GM12878 (cell line): ENCODE results near the gene RCBTB2. TPM values are rescaled to one million over a fixed set of nuclear protein-coding genes. Genes with fewer than 3 reads are reported as not detected.

Experiments used
- ATAC-seq: fragments of 200-7000 bp; cut with Tn5 transposase; 3 replicates; pipeline ENCODE4 v1.9.1; 2020; ENCODE audit warnings: mild to moderate bottlenecking, moderate library complexity
- BruUV-seq: library from RNA; stranded (reverse); fragments of 400-500 nt; replicated peaks from 2 replicates; lab custom pipeline; 2021; lab: Mats Ljungman, UMichigan
- CTCF ChIA-PET: fragments of 300-600 bp; sonication (Branson Sonifier 250); formaldehyde crosslinking; extraction: SDS; loops from one replicate; lab custom pipeline; 2021; ENCODE audit warnings: inconsistent platforms; lab: Yijun Ruan, JAX
- POLR2A ChIA-PET: fragments of 350-600 bp; formaldehyde crosslinking; extraction: SDS; loops from one replicate; lab custom pipeline; 2021; ENCODE audit warnings: inconsistent platforms; lab: Charles Lee
- RAD21 ChIA-PET: fragments of 300-600 bp; sonication (Branson Sonifier 250); formaldehyde crosslinking; loops from one replicate; lab custom pipeline; 2023; ENCODE audit warnings: antibody characterized with exemption; ENCODE audit not compliant: unreplicated experiment; lab: Charles Lee
- SMC1A ChIA-PET: fragments of 300-600 bp; sonication (Branson Sonifier 250); formaldehyde crosslinking; loops from one replicate; lab custom pipeline; 2023; ENCODE audit not compliant: unreplicated experiment, uncharacterized antibody; lab: Charles Lee
- DNase-seq: peaks from one replicate; pipeline ENCODE4 v3.0.0-alpha.2; 2011; ENCODE audit warnings: low read depth, low spot score
- FAIRE-seq: peaks from 3 replicates; lab custom pipeline; 2011; peaks lifted over from hg19 to GRCh38; lab: Jason Lieb, UNC
- H2AFZ ChIP-seq: 2 replicates; pipeline ENCODE4 v1.6.0; 2011; ENCODE audit warnings: low read depth, low read length, control low read depth; ENCODE audit not compliant: control insufficient read depth
- H3K27ac ChIP-seq: 2 replicates; pipeline ENCODE4 v1.5.1; 2011; ENCODE audit warnings: control low read depth; ENCODE audit not compliant: control insufficient read depth, insufficient read depth
- H3K27me3 ChIP-seq, 2 experiments: replicated peaks in 1 of 2; 2 replicates each; pipeline versions ENCODE4 v1.6.0 to v1.6.1; 2011; ENCODE audit warnings: low read length in 1 of 2; ENCODE audit not compliant: control insufficient read depth in 2 of 2, insufficient read depth in 2 of 2
- H3K36me3 ChIP-seq, 2 experiments: 2 replicates each; pipeline ENCODE4 v1.5.1; 2011; ENCODE audit warnings: low read length in 1 of 2; ENCODE audit not compliant: control insufficient read depth in 2 of 2, insufficient read depth in 2 of 2
- H3K4me1 ChIP-seq: 2 replicates; pipeline ENCODE4 v1.6.1; 2011; ENCODE audit warnings: mild to moderate bottlenecking, low read length, moderate library complexity, mixed read lengths; ENCODE audit not compliant: control insufficient read depth, insufficient read depth
- H3K4me2 ChIP-seq: 2 replicates; pipeline ENCODE4 v1.6.0; 2011; ENCODE audit warnings: control low read depth; ENCODE audit not compliant: control insufficient read depth, insufficient read depth
- H3K4me3 ChIP-seq: fragments of 200-600 bp; sonication (generic); 2 replicates; pipeline ENCODE4 v1.5.1; 2016
- H3K79me2 ChIP-seq: 2 replicates; pipeline ENCODE4 v1.6.0; 2011; ENCODE audit warnings: low read length; ENCODE audit not compliant: control insufficient read depth, insufficient read depth
- H3K9ac ChIP-seq: 2 replicates; pipeline ENCODE4 v1.8.0; 2011; ENCODE audit warnings: low read length, control low read depth, mixed read lengths; ENCODE audit not compliant: control insufficient read depth, insufficient read depth
- H3K9me3 ChIP-seq: replicated peaks from 3 replicates; pipeline ENCODE4 v1.5.1; 2011; ENCODE audit warnings: mild to moderate bottlenecking, low read length; ENCODE audit not compliant: control insufficient read depth, insufficient read depth
- H4K20me1 ChIP-seq: 2 replicates; pipeline ENCODE4 v1.6.0; 2011; ENCODE audit not compliant: control insufficient read depth, insufficient read depth
- CREB1 ChIP-seq: IDR thresholded peaks from 2 replicates; pipeline ENCODE4 v1.6.1; 2012; ENCODE audit warnings: low read depth, mild to moderate bottlenecking, inconsistent platforms
- FOXK2 ChIP-seq: fragments of 450-650 bp; IDR thresholded peaks from 2 replicates; pipeline ENCODE4 v1.6.1; 2017; ENCODE audit warnings: mild to moderate bottlenecking, moderate library complexity
- POLR2AphosphoS5 ChIP-seq: IDR thresholded peaks from 2 replicates; pipeline ENCODE4 v1.6.1; 2011; ENCODE audit warnings: mild to moderate bottlenecking, low read length, inconsistent platforms
- POU2F2 ChIP-seq: IDR thresholded peaks from 3 replicates; pipeline ENCODE4 v1.6.1; 2011; ENCODE audit warnings: low read depth, mild to moderate bottlenecking, low read length, borderline replicate concordance
- RFX5 ChIP-seq: IDR thresholded peaks from 2 replicates; pipeline ENCODE4 v1.6.1; 2011; ENCODE audit warnings: low read depth, low read length, improper control_type of control experiment
- TBL1XR1 ChIP-seq: IDR thresholded peaks from 2 replicates; pipeline ENCODE4 v1.6.1; 2012; ENCODE audit warnings: low read depth, low read length, improper control_type of control experiment
- ZBED1 ChIP-seq: IDR thresholded peaks from 2 replicates; pipeline ENCODE4 v1.6.1; 2016; ENCODE audit warnings: borderline replicate concordance
- WGBS: methylation state at CpG from one replicate; pipeline ENCODE4 v1.1.6; 2016; ENCODE audit warnings: low lambda C conversion rate; ENCODE audit not compliant: insufficient replicate concordance, insufficient coverage; ENCODE audit errors: missing lambda C conversion rate; 5-methylcytosine and 5-hydroxymethylcytosine counted together
- in situ Hi-C: fragments of 300-500 bp; cut with MboI; formaldehyde crosslinking; loops from 9 replicates; pipeline ENCODE4 v1.14.3; 2018; ENCODE audit warnings: mixed read lengths
- intact Hi-C: fragments of 100-400 bp; cut with micrococcal nuclease; formaldehyde crosslinking; loops from one replicate; pipeline ENCODE4 v1.14.2; 2022; ENCODE audit not compliant: unreplicated experiment
- polyA plus RNA-seq, 11 experiments: library from polyadenylated mRNA; depleted of rRNA in 4 of 11; unstranded in 6 of 11; stranded (reverse) in 5 of 11; fragments of >200 nt; fragmentation: Nextera tagmentation in 4 of 11; fragmentation: Illumina TruSeq in 1 of 11; extraction: Ambion mirVana in 4 of 11; extraction: Trizol in 1 of 11; gene quantifications; 1 replicate in 1 of 11; 2 replicates in 10 of 11; pipeline versions ENCODE4 v1.2.1 to v1.2.3, GENCODE V29; 2011 to 2016; ENCODE audit warnings: inconsistent platforms in 2 of 11, missing spikeins in 2 of 11, low read depth in 1 of 11
- total RNA-seq, 4 experiments: library from RNA; depleted of rRNA in 3 of 4; stranded (reverse); fragments of >200 nt in 3 of 4; fragmentation: Illumina TruSeq in 1 of 4; extraction: Trizol in 1 of 4; gene quantifications; 2 replicates each; pipeline versions ENCODE4 v1.2.1 to v1.2.3, GENCODE V29; 2013 to 2021
- TF ChIP-seq, protein P1 (sequence below): fragments of 450-650 bp; IDR thresholded peaks from 2 replicates; pipeline ENCODE4 v1.6.1; 2017; ENCODE audit warnings: antibody characterized with exemption, mild to moderate bottlenecking, moderate library complexity
- TF ChIP-seq, protein P2 (sequence below): fragments of 150-350 bp; IDR thresholded peaks from 2 replicates; pipeline ENCODE4 v1.6.1; 2016; ENCODE audit warnings: low read depth, low read length

Gene RCBTB2
- total and polyA plus RNA-seq, 10 of the 15 experiments (the other 5 are each of a cell fraction or from before 2014, with no cell fraction given): 5.0 to 16.0 (median 8.5) TPM

DNA sequence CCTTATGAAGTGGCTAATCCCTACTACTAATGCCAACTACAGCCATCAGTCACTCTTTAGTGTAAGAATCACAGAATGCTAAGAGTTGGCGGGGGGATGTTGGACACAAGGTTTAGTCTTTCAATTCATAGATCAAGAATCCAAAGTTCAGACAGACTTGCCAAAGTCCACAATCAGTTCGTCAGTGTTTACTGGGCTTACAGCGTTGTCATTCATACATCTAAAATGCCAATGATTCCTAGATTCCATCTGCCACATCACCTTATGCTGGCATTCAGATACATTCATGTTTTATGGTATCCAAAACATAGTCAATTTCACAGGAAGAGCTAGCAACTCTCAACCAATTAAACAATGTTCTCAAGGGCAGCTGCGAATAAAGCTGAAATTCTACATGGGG is 18.1 kb downstream of the RCBTB2 start:
- DNase-seq (no peak), FAIRE-seq (peak; percentile 27), ATAC-seq (no peak)
- no peaks in the 10 kb centered on the region for H4K20me1 ChIP-seq
- ChIA-PET POLR2A (interaction anchor here (1.0 kb wide), 1 partner anchor 17 kb away, joined by 3 read pairs; no protein-coding TSS in a partner anchor), CTCF (no interaction called here), SMC1A (interaction anchor here (1.6 kb wide), 1 partner anchor 14 kb away, joined by 3 read pairs; no protein-coding TSS in a partner anchor), RAD21 (no interaction called here)
- H3K4me2 ChIP-seq: no peak overlapping the region
- intact Hi-C loops: no loop called here
- H3K79me2 ChIP-seq: no peaks in the 10 kb centered on the region
- BruUV-seq: no TSS peak
- H2AFZ ChIP-seq: no peak overlapping the region
- H3K9me3 ChIP-seq: no peaks in the 10 kb centered on the region
- H3K4me1 ChIP-seq: no peaks in the 10 kb centered on the region
- 100% methylated on average over 4 of the region's 4 CpGs for WGBS
- no peak overlapping the region for H3K9ac ChIP-seq
- TF ChIP-seq POLR2AphosphoS5 (no peak), POU2F2 (no peak), TBL1XR1 (no peak), ZBED1 (no peak), FOXK2 (no peak), RFX5 (no peak), CREB1 (no peak)
- TF ChIP-seq, protein P1, sequence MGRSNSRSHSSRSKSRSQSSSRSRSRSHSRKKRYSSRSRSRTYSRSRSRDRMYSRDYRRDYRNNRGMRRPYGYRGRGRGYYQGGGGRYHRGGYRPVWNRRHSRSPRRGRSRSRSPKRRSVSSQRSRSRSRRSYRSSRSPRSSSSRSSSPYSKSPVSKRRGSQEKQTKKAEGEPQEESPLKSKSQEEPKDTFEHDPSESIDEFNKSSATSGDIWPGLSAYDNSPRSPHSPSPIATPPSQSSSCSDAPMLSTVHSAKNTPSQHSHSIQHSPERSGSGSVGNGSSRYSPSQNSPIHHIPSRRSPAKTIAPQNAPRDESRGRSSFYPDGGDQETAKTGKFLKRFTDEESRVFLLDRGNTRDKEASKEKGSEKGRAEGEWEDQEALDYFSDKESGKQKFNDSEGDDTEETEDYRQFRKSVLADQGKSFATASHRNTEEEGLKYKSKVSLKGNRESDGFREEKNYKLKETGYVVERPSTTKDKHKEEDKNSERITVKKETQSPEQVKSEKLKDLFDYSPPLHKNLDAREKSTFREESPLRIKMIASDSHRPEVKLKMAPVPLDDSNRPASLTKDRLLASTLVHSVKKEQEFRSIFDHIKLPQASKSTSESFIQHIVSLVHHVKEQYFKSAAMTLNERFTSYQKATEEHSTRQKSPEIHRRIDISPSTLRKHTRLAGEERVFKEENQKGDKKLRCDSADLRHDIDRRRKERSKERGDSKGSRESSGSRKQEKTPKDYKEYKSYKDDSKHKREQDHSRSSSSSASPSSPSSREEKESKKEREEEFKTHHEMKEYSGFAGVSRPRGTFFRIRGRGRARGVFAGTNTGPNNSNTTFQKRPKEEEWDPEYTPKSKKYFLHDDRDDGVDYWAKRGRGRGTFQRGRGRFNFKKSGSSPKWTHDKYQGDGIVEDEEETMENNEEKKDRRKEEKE: no peak
- TF ChIP-seq, protein P2, sequence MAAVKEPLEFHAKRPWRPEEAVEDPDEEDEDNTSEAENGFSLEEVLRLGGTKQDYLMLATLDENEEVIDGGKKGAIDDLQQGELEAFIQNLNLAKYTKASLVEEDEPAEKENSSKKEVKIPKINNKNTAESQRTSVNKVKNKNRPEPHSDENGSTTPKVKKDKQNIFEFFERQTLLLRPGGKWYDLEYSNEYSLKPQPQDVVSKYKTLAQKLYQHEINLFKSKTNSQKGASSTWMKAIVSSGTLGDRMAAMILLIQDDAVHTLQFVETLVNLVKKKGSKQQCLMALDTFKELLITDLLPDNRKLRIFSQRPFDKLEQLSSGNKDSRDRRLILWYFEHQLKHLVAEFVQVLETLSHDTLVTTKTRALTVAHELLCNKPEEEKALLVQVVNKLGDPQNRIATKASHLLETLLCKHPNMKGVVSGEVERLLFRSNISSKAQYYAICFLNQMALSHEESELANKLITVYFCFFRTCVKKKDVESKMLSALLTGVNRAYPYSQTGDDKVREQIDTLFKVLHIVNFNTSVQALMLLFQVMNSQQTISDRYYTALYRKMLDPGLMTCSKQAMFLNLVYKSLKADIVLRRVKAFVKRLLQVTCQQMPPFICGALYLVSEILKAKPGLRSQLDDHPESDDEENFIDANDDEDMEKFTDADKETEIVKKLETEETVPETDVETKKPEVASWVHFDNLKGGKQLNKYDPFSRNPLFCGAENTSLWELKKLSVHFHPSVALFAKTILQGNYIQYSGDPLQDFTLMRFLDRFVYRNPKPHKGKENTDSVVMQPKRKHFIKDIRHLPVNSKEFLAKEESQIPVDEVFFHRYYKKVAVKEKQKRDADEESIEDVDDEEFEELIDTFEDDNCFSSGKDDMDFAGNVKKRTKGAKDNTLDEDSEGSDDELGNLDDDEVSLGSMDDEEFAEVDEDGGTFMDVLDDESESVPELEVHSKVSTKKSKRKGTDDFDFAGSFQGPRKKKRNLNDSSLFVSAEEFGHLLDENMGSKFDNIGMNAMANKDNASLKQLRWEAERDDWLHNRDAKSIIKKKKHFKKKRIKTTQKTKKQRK: no peak
- no peak overlapping the region for H3K27ac ChIP-seq
- peaks cover 0 to 9% of the 10 kb centered on the region in 2 experiments; a peak in 2 of 4 replicates for H3K36me3 ChIP-seq
- no peak overlapping the region for H3K4me3 ChIP-seq
- no peaks in the 10 kb centered on the region for H3K27me3 ChIP-seq
- in situ Hi-C loops: no loop called here
